HG02943 (cell line): ENCODE results near the gene CASP4.
"Not testable (repeated sequence)": the region's sequence is repeated elsewhere in the genome, so short reads cannot be mapped to it uniquely, and the experiment has no call there.

Experiments used
- ATAC-seq: cut with Tn5 transposase; IDR thresholded peaks from one replicate; pipeline ENCODE4 v1.9.1; 2021; ENCODE audit warnings: mild to moderate bottlenecking, low read depth, moderate library complexity; ENCODE audit not compliant: unreplicated experiment

CASP4 gene

DNA sequence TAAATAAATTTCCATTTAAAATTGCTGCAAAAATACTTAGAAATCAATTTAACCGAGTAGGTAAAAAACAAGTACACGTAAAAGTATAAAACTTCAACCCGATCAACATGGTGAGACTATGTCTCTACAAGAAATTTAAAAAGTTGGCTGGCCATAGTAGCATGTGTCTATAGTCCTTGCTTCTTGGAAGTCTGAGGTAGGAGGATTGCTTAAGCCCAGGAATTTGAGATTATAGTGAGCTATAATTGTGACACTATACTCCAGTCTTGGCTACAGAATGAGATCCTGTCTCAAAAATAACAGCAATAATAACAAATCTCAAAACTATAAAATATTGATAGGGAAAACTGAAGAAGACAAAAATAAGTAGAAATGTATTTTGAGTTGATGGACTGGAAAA, 11.1 kb downstream of the CASP4 start:
- no peak for ATAC-seq

DNA sequence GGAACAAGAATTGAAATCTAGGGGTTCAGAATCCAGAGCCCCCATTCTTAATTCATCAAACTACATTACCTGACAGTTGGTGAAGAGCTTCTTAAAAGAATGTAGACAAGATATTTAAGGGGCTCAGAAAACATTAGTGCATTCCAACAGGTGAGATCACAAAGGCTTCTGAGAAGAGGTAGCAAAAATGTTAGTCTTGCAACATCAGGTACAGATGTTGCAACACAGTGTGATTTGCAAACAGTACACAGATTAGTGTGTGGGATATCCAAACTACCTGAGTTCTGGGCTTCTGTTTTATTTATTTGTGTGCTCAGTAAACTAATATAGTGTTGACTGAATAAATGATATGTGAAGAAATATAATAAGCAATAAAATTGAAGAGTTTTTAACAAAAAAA, 11.8 kb downstream of the CASP4 start:
- no peak for ATAC-seq

DNA sequence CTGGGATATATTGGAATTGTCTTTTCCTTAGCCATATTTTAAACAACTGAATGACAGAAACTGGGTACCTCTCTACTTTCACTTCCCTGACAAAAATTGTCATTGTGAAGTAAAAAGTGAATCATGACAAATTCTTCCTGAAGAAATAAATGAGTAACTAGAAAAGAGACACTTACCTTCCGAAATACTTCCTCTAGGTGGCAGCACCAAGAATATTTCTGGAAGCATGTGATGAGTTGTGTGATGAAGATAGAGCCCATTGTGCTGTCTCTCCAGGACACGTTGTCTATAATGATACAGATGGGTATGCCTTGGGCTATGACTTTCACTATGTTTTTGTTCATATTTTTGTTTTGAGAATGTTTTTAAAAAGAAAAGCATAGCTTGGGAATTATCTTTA, 21.5 kb downstream of the CASP4 start:
- ATAC-seq, result peak; percentile 89

DNA sequence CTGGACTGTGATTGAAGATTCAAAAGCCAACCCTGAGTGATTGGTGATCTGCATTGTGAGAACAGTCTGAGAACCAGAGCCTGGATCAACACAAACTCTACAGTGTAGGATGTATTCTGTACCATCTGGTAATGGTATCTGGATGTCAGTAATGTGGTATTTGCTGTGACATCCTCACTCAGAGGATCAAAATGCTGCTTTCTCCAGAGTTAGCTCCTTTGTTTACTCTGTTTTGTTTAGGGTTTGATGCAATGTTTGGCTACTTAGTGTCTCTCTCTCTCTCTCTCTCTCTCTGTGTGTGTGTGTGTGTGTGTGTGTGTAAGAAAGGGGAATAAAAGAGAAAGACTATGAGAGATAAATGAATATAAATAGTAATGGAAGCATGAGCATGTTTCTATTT, 24.3 kb downstream of the CASP4 start:
- ATAC-seq, result no peak

DNA sequence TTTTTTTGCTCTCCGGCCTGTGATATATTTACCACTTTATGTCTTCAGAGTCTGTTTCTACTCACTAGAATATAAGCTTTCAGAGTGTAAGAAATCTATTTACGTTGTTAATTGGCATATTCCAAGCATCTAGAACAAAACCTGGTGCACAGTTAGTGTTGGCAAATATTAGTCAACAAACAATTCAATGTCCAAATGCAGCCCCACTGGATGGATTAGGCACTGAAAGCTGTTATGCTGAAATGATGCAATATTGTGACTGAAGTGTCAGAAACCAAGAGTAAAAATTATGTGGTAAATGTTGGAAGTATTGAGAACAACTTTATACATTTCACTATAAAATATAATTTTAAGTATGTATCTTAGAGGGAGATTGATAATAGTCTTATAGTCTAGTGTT, 24.8 kb downstream of the CASP4 start:
- no peak for ATAC-seq

DNA sequence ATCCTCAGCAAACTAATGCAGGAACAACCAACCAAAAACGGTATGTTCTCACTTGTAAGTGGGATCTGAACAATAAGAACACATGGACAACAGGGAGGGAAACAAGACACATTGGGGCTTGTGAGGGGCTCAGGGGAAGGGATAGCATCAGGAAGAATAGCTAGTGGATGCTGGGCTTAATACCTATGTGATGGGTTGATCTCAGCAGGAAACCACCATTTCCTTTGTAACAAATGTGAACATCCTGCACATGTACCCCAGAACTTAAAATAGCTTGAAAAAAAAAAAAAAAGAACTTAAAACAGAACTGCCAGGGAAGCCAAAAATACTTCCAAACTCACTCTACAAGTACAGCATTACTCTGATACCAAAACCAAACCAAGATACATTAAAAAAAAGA, 33.8 kb downstream of the CASP4 start:
- no peak for ATAC-seq

DNA sequence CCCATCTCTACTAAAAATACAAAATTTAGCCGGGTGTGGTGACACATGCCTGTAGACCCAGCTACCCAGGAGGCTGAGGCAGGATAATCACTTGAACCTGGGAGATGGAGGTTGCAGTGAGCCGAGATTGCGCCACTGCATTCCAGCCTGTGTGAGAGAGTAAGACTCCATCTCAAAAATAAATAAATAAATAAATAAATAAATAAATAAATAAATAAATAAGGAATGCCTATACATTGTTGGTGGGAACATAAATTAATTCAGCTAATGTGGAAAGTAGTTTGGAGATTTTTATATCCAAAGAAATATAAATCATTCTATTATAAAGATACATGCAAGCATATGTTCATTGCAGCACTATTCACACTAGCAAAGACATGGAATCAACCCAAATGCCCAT, 34.3 kb downstream of the CASP4 start:
- not testable (repeated sequence) for ATAC-seq

DNA sequence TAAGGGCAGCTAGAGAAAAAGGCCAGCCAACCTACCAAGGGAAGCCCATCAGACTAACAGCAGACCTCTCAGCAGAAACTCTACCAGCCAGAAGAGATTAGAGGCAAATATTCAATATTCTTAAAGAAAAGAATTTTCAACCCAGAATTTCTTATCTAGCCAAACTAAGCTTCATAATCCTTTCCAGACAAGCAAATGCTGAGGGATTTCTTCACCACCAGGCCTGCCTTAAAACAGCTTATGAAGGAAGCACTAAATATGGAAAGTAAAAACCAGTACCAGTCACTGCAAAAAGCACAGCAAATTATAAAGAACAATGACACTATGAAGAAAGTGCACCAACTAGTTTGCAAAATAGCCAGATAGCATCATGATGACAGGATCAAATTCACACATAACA, 39.6 kb downstream of the CASP4 start:
- ATAC-seq, result no peak

DNA sequence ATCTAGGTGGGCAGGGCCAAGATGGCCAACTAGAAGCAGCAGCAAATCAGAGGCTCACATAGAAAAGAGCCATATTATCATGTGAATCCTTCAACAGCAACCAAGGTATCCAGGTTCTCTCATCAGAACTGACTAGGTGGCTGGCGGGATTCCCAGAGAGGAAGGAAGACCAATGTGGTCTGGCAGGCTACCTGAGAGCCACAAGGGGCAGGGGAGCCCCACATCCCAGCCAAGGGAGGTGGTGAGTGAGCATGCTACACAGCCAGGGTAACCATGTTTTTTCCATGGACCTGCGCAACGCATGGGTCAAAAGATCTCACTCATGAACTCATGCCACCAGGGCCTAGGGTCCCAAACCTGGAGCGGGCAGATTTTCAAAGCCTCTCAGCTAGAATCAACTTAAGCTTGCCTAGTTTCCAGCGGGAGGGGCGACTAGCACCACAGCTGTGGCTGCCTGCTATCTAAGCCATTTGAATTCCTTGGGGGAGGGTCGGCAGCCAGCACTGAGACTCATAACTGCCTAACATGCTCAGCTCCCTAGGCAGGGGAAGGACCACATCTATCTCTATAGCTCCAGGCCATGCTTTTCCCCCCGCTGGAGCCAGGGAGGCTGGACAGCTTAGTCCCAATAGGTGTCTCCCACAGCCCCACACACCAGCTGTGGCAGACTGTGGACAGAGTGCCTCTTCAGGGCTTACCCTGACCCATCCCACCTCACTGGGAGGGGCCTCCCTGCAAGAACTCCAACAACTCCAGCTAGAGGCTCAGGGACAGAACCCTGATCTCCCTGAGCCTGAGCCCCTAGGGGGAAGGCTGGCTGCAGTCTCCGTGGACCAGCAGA, 41.4 kb downstream of the CASP4 start:
- ATAC-seq, result no peak

DNA sequence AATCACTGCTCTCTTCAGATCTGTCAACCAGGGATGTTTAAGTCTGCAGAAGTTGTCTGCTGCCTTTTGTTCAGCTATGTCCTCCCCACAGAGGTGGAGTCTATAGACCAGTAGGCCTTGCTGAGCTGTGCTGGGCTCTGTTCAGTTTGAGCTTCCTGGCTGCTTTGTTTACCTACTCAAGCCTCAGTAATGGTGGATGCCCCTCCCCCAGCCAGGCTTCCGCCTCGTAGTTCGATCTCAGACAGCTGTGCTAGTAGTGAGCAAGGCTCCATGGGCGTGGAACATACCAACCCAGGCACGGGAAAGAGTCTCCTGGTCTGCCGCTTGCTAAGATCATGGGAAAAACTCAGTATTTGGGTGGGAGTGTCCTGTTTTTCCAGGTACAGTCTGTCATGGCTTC, 42.5 kb downstream of the CASP4 start:
- no peak for ATAC-seq

DNA sequence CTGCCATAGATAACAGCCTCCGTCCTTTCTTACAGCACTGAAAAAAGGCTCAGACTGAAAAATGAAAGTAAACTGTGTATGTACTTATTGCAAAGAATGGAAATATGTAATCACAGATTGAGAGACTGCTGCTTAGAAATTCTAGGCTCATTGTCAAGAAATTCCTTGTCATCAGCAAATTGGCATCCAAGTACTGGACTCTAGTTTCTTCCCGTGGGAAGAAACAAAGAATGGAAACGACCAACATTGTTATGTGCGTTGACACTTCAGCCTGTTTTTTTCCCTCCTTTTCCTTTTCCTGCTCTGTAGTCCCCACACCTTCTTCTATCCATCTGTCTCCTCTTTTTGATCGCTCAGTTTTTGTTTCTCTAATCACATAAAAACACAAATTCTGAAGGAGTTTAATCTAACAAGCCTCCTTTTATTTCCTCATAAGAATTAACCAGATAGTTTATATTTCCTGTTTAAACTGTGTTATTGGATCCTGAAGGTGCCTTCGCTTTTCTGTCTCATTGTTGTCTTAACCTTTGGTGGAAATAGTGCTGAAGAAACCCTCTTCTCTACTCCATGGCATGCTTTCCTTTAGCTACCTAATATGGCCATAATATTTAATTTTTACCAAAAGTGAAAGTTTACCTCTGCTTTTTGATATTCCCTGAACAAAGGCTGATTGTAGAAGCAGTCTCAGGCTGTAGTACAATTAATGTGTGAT, 50.1 kb downstream of the CASP4 start:
- ATAC-seq, result peak; percentile 67

DNA sequence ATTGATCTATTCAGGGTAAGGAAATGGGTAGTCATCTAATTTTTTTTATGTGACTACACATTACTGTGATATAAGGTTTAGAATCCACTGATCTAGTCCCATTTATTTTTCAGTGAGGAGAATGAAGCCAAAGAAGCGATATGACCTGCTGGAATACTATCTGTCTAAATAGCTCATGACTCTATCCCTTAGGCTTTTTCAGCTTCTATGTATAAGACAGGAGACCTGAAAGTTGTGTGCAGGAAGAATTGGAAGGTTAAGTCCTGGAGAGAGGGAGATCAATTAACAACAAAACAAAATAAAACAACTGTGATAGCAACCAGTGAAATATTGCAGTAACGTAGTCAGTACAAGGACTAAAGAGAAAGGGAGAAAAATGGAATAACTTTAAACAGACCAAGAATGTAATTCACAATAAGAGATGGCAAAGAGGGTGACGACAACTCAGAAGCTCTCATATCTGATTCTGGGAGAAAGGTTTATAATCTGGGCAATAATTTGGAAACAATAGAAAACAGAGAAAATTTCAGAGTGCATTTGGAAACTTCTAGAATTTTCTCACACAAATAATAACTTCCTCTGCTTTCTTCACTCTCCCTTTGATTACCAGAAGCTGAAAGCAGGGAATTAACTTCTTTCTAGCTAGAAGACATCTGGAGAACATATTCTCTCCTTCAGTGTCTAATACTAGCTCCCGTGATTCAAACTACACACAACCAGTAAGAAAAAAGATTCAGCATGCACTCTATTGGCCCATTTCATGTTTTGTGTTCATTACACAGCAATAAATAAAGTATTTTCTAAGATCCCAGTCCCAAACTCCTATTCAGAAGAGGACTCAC, 50.9 kb downstream of the CASP4 start:
- peak; percentile 17 for ATAC-seq

DNA sequence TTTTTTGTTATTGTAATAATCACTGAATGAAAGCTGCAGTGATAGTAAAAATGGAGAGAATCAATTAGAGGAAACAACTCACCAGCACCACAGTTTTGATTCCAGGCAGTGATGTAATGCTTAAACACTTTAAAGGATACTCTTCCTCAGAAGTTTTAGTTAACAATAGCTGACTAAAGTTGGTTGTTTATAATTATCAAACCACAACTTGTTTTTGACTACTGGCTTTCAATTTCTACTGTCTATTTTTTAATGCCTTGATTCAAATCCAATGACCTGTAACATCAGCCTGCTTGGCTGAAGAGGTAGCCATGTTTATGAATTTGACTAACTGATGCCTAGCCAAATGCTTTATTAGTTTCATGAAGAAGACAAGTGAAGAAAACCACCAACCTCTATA, 51.9 kb downstream of the CASP4 start:
- no peak for ATAC-seq

DNA sequence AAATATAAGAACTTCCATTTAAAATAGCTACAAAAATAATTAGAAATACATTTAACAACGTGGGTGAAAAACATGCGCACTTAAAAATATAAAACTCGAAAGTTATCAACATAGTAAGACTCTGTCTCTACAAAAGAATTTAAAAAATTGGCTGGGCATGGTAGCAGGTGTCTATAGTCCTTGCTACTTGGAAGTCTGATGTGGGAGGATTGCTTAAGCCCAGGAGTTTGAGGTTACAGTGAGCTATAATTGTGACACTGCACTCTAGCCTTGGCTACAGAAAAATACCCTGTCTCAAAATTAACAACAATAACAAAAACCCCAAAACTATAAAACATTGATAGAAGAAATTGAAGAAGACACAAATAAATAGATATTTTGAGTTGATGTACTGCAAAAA, 56.3 kb downstream of the CASP4 start:
- ATAC-seq, result no peak

DNA sequence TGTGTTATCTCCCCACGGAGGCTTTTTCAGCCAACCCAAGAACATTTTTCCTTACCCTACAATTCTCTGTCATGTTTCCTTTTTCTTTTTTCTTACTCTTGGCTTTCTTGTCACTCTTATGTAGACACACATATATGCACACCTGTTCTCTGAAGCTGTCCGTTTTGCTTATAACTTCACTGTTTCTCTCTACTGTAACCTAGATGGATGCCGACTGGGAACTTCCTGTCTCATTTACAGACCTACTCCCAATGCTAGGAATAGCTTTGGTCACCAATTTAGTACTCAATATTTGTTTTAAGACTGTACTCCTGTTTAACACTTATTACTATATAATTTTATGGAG, 60.2 kb downstream of the CASP4 start:
- no peak for ATAC-seq

DNA sequence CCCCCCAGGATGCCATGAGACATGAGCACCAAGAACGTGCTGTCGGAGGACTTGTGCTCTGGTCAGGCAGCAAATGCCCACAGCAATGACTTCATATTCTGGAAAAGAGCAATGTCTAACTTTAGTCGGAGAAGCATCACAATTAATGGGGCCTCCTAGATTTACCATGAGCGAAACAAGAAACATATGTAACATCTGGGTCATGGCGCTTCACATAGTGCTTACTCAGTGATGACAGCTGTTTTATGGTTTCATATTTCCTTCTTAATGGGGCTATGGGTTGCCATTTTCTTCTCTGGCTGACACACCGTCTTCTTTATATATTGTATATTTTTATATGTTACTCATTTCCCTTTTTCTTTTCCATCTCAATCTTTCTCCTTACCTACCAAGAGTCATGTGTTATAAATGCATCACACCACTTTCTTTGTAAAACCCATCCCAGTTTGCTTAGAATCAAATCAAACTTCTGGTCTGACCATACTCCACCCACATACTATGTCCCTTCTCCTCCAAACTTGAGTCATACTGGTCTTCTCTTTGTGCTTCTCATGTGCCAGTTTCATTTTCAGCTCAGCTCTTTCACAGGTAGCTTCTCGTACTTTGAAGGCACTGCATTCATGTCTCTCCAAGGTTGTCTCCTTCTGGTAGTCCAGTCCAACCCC, 60.7 kb downstream of the CASP4 start:
- peak; percentile 90 for ATAC-seq

DNA sequence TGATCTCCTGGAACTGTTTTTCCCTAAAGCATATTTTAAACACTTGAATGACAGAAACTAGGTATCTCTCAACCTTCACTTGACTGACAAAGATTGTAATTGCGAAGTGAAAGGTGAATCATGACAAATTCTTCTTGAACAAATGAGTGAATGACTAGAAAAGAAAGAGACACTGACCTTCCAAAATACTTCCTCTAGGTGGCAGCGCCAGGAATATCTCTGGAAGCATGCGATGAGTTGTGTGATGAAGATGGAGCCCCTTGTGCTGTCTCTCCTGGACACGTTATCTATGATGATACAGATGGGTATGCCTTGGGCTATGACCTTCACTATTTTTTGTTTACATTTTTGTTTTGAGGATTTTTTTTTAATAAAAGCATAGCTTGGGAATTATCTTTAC, 63.1 kb downstream of the CASP4 start:
- no peak for ATAC-seq

DNA sequence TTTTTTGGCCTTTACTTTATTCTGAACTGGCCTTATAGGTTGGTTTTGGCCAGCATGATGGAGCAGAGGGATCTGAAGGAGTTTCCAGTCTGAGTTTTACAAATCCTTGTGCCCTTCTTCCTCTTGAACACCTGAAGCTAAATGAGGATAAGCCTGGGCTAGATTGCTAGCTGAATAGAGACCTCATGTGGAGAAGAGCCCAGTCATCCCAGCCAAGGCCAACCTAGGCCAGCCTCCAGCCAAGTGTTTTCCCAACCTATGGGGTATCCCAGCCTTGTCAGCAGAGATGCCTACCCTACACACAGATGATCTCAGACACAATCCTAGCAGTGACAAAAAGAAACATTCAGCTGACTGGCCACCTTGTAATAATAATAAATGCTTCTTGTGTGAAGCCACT, 69.1 kb downstream of the CASP4 start:
- no peak for ATAC-seq

DNA sequence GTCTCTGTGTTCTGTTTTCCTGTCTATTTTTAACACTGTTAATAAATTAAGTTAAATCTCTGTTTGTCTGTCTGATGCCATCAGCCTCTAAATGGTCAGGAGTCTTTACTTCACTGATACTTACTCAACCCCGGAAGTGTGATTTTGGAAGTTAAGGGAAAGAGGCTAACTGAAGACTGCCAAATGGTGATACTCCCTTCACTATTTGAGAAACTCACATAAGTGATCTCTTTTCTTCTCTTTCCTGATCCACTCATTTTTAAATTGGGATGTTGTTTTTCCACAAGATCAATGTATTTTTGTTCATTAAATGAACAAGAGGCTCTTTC, 69.7 kb downstream of the CASP4 start:
- no peak for ATAC-seq

DNA sequence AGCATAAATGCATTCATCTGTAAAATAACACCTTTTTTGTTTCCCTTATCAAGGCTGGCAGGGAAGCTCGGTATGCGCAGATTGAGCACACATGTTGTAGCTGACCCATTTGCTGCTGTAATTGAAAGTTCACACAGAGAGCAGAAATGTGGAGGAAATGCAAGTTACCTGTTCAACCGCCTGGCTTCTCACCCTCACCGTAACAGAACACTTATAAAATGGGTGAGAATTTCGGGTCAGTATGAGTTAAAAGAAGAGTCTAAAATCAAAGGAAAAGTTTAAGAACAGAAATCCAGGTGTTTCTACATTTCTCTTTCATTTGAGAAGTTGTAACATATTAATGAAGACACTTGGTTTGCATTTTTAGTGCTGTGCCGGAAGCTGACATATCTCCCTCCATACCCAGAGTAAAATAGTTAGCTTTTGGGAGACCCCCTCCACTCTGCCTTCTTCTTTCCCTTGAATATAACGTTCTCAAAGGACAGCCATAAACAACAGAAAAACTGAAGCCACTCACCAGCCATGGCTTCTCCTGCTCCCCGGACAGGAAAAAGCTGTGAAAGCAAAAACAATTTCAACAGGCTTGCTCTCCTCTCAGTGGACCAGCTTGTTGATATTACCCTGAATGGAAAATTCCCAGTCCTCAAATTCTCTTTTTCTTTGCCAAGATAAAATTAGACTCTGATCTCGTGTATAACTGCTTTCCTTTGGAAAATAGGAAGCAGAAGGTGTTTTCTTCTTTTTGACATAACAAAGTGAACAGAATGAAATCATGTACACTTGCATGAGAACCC, 70.3 kb downstream of the CASP4 start, which contains the start of gene CASP12:
CASP12 (minus strand) TSS at position 570 of the 794 bp plus-strand sequence.
- no peak for ATAC-seq
